GM19328 (cell line): ENCODE measurements around the gene RASSF6.
"Not testable (repeated sequence)": the region's sequence is repeated elsewhere in the genome, so short reads cannot be mapped to it uniquely, and the experiment has no call there.

ENCODE experiments used
- ATAC-seq: cut with Tn5 transposase; IDR thresholded peaks from one replicate; pipeline ENCODE4 v1.9.1; 2021; ENCODE audit warnings: mild to moderate bottlenecking, moderate library complexity; ENCODE audit not compliant: unreplicated experiment

RASSF6 gene

DNA sequence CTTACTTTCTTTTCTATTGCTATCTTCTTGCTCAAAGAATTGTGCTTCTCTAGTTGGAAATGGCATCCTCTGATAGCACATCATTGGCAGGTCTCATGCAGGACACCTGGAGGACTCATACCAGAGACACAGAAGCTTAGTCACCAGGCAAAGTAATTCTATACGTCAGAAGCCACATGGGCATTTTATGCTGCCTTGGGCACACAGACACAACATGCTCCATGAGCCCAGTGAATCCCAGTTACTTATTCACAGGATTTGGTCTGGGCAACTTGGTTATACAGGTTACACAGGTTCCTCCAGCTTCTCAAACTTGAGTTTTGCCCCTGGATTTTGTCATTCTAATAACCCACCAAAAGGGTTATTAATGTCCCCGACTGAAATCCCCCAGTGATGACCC lies 7.1 kb downstream of the RASSF6 start:
- ATAC-seq = no peak

DNA sequence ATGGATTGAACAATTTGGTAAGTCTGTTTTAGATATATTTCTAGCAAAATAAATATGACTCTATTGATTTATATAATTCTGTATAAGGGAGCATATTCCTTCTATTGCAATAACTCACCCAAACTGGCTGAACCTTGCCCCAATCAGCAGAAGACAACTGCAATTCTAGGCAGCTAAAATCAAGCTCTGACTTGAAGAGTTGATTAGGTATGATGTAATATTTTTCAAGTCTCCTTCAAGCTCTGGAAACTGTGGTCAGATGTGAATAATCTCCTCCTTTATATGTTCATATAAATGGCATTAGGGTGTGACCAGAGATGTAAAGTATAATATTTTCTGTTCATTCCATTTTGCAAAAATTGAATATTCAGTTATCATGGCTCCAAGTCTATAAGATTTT lies 8.2 kb downstream of the RASSF6 start:
- ATAC-seq = no peak

- no peak for ATAC-seq
Measured at GRCh38 chr4:73609706-73610105, 10.5 kb downstream of the RASSF6 start.

DNA sequence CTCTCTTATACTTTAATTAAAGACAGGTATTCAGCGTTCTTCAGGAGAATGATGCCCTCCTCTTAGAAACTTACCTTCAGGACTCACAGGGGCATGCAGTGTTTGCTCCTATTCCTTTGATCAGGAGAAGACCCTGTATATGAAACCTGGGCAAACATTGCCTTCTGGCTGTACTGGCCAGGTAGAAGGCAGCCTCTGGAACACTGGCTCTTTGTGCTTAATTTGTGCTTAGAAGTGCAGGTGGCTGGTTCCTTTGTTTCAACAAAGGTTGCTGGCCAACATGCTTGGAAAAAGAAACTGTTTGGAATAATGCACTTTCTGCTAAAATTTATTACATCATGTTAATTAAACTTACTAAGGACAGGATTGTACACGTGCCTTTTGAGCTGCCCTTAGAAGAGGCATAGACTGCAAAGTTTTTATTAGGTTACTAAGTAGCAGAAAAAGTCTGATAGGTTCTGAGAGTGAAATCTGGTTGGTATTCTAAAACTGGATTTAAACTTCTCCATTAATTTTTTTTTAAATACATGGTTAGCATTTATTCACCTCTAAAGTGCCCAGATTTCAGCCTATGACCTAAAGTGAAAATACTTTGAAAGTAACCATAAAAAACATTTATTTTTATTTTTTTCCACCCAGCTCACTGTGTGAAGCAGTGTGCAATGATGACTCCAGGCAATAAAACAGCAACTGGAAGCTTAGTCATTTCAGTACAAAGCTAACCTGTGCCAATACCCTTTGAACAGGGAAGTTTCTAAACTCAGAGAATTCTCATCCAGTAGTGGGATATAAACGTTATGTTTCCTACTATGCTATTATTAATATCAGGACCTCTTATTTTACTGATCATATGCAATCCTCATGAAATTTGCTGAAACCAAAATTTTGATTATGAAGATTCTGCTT lies 11.3 kb downstream of the RASSF6 start:
- ATAC-seq = no peak

GRCh38 chr4:73607375-73608033 lies 12.7 kb downstream of the RASSF6 start:
- ATAC-seq = peak; percentile 32

DNA sequence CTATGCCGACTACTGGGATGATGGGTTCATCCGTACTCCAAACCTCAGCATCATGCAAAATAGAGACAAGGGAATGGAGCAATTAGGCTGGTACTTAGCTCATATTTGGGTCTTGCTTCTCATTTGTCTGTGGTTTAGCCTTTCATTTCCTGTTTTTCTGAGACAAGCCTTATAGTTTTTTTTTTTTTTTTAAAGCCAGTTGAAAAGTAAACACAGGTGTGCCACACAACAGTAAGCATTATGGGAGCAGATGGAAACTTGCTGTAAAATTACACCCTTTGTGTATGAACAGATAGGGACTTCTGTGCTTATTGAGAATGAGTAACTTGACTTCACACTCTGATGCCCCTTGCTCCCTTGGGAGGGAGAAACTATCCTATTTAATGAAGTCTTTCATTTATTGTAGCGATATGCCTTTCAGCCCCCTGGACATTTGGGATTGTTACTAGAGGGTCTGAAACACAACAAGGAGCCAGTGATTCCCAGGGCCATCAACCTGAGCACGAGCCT lies 13.7 kb downstream of the RASSF6 start:
- ATAC-seq = peak; percentile 61

GRCh38 chr4:73603854-73604584 lies 16.2 kb downstream of the RASSF6 start:
- no peak for ATAC-seq

- ATAC-seq = no peak
Measured at GRCh38 chr4:73603271-73603710, 16.9 kb downstream of the RASSF6 start.

DNA sequence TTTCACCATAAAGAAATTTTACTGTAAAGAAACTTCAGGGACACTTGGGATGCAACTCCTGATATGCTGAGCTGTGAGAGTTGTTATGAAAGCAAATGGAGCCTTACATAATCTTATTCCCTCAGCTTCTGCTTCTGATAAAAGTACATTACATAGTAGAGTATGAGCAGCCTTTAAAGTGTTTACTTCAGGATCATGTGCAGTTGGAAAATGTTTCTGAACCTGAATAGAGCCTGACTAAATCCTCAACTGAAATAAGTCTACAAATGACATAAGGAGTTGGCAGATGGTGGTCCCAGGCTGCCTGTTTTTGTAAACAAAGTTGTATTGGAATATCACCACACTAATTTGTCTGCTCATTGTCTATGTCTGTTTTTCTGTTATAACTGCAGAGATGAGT lies 19.3 kb downstream of the RASSF6 start:
- ATAC-seq = no peak

GRCh38 chr4:73599182-73599581 lies 21.1 kb downstream of the RASSF6 start:
- ATAC-seq = no peak

DNA sequence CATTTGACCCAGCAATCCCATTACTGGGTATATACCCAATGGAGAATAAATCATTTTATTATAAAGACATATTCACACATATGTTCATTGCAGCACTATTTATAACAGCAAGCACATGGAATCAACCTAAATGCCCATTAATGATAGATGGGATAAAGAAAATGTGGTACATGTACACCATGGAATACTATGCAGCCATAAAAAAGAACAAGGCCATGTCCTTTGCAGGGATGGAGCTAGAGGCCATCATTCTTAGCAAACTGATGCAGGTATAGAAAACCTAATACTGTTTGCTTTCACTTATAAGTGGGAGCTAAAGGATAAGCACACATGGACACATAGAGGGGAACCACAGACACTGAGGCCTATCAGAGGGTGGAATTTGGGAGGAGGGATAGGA lies 22.6 kb downstream of the RASSF6 start:
- ATAC-seq = no peak

DNA sequence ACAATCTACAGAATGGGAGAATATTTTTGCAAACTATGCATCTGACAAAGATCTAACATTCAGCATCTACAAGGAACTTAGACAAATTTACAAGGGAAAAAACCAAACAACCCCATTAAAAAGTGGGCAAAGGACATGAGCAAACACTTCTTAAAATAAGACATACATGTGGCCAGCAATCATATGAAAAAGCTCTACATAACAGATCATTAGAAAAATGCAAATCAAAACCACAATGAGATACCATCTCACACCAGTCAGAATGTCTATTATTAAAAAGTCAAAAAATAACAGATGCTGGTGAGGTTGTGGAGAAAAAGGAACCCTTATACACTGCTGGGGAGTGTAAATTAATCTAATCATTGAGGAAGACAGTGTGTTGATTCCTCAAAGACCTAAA lies 23.1 kb downstream of the RASSF6 start:
- ATAC-seq = not testable (repeated sequence)

DNA sequence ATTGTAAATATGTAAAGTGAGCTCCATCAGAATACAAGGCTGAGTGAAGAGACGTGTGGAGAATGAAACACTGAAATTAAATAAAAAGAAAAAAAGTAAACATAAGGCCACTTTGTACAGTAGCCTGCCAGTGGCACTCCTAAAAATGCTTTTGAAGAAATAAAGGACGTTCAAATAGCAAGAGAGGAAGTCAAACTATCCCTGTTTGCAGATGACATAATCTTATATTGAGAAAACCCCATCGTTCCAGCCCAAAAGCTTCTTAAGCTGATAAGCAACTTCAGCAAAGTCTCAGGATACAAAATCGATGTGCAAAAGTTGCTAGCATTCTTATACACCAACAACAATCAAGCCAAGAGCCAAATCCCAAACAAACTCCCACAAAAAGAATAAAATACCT lies 24.2 kb downstream of the RASSF6 start:
- ATAC-seq = no peak

- ATAC-seq = no peak
Measured at GRCh38 chr4:73593631-73594241, 26.5 kb downstream of the RASSF6 start.

DNA sequence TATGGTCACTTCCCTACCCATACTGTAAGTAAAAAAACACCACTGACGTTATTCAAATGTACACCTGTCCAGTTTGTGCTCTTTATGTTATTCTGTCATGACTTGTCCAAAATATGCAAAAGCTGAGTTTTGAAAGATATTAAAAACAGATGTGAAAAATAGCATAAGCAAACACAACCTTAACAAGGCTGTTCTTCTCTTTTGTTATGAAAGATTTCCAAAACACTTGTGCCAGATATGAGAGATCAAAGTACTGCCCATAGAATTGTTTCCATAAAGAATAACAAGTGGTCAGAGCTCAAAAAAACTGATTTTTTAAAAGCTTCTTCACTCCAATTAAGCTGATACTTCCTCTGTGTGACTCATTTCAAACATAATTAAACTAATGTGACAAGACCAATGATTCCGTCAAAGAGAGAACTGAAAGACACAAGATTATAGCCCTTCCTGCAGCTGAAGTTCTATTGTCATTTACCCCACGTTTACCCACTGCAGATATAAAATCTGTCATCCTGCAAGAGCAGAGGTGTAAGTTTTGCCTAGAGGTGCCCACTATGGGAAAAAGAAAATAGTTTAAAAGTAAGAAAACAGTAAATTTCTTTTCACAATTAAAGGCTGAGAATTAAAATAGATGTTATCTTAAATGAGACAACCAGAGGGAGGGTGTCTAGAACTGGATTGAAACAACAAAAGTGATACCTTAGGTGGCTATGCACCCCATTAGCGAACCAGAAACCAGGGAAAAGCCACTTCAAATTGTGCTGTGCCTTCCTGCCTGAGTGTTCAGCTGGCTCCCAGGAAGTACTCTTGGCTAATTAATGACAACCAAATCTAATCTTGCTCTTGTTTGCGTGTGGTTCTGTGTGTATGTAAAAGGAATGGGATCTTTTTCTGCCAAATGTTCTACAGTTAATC lies 30.1 kb downstream of the RASSF6 start:
- peak; percentile 92 for ATAC-seq

DNA sequence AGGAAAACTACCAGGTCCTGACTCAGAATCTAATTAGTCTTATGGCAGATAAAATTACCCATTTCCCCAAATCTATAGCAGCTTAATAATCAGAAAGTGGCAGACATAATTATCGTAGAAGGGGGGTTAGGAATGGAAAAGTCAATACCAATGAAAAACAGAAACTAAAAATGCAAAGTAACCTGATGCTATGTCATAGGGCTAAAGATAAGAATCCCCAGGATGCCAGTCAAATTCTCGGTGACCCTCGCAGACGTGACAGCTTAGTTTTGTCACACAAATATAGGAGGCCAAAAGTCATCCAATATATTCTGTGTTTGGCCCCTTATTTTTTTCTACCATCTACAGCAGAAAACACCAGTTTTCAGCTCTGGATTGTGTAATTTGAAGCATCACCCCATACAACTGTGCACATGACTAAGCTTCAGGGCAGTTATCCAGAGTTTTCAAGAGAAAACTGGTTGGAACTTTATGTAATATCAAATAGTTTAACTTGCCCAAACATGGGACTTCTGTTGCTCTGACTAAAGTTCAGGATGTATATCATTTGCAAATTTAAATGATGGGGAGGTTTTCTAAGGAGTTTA lies 30.9 kb downstream of the RASSF6 start:
- peak; percentile 1 for ATAC-seq

DNA sequence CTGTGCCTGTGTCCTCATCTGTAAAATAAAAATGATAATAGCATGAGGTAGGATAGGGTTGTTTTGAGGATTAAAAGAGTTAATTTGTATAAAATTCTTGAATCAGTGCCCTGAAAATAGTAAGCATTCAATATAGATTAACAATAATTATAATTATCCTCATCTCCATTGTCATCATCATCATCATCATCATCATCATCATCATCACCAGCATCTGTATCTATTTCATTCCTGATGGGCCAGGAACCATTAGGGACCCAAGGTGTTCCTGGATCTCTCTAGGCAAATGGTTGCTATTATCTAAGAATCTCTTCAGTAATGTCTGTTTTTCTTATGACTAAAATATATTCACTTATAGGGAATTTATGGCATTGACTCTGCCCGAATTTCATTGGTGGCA lies 31.6 kb downstream of the RASSF6 start:
- ATAC-seq = no peak

DNA sequence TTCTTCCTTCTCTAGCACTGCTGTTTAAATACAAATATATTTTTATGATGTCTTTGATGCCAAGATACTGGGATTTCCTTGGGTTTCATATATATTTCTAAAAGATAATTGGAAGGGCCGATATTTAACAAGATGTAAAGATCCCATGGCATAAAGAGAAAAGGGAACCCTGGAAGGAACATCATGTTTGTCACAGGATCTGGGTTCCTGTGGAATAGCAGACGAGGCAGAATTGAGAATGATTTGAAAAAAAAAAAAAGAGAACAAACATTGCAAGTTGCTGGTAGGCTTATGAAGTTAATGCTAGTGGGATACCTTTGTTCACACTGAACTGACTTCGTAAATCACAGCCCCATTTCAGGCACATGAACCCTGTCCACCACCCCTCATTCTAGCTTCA lies 33.6 kb downstream of the RASSF6 start:
- no peak for ATAC-seq

DNA sequence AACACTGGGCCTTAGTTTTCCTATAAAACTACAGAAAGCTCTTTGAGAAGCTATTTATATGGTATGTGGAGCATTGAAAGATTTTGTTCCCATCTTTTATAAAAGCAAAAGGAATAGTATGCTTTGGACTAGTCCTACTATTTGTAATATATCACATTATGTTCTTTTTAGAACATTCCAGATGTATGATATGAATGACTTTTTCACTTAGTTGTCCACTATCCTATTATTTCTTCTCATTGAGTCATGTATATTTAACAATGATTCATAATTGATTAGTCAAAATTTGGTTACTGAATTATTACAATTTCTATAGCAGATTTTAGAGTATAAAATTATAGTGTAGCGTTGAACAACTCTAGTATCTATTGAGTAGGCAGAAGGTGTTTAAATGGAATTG lies 34.2 kb downstream of the RASSF6 start:
- no peak for ATAC-seq

DNA sequence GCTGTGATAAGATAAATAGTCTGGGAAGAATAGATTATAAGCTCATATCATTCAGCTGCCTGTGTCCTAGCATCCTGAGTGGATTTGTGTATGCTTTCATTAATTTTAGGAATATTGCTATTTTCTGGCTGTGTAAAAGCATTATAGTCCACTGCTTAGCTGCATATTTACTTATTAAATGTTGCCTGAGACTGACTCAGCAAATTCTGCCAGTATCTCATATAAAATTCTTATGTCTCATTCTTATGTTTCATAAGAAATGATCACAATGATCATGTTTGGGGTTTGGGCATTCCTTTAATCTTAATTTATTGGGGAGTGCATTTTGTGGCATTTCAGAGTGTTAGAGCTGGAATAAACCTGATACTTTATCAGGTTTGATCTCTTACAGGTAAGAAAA lies 34.9 kb downstream of the RASSF6 start:
- no peak for ATAC-seq
